GM23338 (cell line): ENCODE results near the gene CHST14.

Experiments
- CREB1 ChIP-seq: fragments of 250-450 bp; sonication (Bioruptor Pico); IDR thresholded peaks from 2 replicates; pipeline ENCODE4 v1.5.0; 2020; ENCODE audit warnings: low read depth, mild to moderate bottlenecking, moderate library complexity
- POLR2AphosphoS5 ChIP-seq: IDR thresholded peaks from 2 replicates; pipeline ENCODE4 v1.6.1; 2016; ENCODE audit warnings: antibody characterized with exemption, low read depth

DNA sequence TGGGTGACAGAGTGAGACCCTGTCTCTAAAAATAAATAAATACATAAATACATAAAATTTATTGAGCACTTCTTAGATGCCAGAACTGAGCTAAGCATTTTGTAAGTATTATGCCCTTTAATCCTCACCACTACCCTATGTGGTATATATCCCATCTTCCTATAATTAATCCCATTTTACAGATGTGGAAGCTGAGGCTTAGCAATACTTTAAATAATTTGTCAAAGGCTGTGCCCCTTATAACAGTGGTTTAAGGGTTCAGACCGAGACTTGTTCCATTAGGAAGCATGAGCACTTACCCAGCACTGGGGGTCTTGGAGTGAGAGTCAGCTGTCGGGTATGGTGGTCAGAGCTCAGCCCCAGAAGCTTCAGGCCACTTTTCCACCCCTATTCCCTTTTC is 7.5 kb upstream of the CHST14 start:
- TF ChIP-seq CREB1: no peak
- no peak for TF ChIP-seq POLR2AphosphoS5
